ENCODE measurements around the gene PID1.

The PID1 gene, protein sequence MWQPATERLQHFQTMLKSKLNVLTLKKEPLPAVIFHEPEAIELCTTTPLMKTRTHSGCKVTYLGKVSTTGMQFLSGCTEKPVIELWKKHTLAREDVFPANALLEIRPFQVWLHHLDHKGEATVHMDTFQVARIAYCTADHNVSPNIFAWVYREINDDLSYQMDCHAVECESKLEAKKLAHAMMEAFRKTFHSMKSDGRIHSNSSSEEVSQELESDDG

DNA sequence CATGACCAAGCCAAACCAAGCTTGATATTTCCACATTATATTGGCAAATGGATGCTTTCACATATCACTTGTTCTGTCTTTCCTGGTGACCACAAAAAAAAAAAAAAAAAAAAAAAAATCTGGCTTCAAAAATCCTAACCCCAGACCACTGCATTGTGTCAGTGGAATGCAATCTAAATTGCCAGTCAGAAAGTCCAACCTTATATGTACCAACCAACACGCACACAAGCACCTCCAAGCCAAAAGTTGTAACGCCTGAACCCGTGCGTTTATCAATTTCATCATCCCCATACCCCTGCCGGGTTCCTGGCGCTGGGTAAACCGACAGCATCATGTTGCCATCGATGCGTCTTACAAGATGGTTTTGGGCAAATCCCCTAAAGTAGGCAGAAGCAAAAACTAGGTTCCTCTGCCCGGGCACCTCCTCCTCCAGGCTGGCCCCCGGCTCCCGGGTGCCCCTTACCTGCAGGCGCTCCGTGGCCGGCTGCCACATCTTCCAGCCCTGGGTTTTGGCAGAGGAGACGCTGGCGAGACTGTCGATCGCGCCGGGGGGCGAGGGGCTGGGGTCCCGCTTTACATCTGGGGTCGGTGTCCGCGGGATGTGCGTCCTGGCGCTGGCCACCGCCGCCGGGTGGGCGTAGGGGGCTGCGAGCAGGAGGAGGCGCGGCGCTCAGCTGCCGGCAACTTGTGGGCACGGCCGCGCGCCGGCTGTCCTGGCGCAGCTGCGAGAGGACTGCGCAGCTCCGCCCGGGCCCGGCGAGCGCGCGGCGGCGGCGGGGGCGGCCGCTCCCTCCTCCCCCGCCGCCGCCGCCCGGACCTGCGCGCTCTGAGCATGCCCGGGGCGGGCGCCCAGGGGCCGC, at the start of gene PID1:
Gene PID1 (minus strand): TSS at position 737 of the 860 bp plus-strand sequence. CDS start 244 bp downstream, at position 493.
- no peak for DNase-seq

DNA sequence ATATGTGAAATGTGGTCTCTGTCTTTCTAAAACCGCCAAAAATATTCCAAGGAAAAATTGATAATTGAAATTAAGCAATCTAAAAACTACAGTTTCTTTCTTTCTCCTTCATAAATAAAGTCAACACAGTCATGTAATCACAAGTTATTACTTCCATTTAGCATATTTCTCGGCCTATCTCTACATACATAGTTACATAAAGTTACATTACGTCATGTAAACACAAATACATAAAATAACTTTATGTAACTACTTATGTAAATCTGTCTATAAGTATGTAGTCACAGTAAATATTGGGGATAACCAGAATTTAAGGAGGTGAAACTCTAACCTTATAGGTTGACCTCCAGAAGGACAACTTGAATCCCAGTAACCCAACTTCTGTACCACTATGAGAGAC, 48.5 kb upstream of the PID1 start:
- no peak for DNase-seq

DNA sequence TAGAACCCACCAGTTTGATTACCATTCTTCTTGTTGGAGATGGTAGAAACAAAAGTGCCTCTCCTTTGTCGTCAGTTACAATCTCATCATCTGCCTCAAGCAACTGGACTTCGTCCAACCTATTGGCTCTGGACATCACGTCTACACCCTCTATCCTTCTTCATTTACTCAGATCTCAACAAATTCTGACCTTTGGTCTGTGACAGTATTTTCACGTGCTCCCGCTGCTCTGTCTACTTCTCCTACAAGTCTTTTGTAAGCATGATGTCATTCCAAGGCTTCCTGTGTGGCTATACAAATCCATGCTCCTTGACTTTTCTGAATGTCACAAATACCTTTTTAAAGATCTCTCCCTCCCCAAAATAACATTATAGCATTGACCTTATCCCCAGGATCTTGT, 43.0 kb upstream of the PID1 start:
- DNase-seq, result no peak

DNA sequence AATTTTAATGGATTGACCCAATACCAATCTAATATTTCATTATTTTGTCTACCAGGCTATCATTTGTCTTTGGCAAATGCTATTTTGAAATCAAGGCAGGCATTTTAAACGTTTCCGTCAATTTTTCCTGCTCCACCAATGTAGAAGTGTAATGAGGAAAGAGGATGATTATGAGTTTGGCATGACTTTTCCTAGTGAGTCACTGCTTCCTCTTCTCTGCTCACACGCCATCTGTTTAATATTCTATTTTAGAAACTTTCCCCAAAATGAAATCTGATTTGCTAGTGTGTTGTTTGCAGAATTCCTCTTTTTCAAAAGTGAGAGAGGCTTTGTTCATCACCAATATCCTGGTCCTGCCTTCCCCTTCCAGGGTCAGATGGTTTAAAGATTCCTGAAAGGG, 42.5 kb upstream of the PID1 start:
- no peak for DNase-seq

DNA sequence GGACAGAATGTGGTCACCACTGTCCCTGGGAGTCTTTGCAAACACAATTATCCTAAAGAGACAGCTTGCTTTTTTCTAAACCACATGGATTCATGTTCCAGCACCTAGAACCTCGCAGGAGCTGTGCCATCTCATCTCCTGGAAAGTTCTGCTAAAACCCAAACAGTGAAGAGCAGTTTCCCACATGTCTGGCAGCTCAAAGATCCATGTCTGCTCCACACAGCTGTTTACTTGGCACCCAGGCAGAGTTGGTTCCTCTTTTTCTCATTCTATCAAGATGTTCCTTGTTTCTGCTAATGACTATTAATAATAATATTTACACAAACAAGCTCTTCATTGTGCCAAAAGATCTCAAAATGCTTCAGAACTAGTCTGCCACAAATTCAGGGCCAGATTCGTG, 30.1 kb upstream of the PID1 start:
- no peak for DNase-seq

DNA sequence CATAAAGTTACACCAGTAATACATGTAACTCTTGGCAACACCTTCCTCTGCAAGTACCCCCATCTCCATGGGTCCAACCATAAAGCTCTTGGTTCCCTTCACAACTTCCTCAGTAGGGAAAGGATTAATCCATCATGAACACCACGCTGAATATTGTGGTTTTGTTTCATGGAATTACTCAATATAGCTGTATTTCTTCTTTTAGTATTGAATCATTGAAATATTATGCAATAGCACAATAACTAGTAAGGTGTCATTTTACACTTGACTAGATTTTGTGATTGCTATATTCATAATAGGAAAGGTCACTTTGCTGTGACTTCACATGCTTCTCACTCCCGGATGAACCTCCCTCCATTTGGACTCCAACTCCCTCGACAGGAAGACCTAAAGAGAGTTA, 29.7 kb upstream of the PID1 start:
- no peak for DNase-seq

DNA sequence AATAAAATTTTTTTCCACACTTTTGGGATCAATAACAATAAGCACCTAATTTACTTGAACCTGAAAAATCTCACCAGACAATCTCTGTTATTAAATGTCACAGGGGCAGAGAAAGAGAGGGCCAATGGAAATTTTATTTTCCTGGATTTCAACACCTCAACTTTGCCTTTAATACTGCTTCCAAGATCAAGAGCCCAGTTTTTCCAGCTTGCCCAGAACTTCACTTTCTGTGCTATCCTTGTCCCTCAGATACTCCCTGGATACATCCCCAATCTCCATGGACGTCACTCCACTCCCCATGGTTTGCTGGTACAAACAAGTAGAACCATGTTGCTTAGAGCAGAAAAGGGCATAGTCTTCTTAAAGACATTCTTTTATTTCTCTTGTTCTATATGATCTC, 29.3 kb upstream of the PID1 start:
- no peak for DNase-seq

DNA sequence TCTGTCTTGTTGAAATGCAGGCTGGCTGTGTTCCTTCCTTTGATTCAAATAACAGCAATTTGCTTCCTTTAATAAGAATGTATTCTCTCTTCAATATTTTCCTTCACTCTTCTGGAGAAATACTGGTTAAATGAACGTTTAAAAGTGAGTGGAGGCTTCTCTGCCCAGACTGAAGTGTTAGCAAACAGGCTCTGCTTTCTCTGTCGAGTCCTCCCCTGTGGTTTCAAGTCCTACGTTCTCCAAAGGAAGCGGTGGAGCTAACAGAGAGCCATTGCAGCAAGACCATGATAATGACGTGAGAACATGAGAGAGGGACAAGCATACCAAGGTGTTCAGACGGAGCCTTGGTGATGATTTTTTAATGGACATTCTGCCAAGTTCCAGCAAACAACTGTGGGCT, 26.2 kb upstream of the PID1 start:
- no peak for DNase-seq

DNA sequence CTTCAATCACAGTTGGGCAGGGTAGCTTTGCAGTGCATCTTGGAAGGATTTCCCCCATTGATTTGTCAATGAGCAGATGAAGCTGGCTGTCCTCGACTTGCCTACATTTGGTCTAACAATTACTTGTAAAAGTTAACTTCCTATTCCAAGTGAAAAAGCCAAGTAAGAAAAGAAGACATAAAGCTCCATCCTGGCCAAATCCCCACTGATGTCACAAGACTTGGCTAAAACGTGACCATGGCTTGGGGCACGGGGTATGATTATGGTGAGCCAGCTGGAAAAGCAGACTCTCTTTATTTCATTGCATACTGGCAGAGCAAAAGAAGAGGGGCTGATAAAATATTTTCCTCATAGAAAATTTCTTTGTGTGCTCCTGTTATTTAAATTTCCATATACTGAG, 25.4 kb upstream of the PID1 start:
- no peak for DNase-seq

DNA sequence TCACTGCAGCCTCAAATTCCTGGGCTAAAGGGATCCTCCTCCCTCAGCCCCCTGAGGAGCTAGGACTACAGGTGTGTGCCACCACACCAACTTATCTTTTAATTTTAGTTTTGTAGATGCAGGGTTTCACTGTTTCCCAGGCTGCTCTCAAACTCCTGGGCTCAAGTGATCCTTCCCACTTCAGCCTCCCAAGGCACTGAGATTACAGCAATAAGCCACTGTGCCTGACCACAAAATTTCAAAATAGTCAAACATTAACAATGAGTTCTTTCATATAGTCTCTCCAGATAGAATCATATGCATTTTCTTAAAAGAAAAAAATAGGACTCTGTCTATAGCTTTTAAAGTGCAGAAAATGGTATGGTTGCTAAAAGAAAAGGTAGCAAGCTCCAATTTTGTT, 24.9 kb upstream of the PID1 start:
- no peak for DNase-seq

DNA sequence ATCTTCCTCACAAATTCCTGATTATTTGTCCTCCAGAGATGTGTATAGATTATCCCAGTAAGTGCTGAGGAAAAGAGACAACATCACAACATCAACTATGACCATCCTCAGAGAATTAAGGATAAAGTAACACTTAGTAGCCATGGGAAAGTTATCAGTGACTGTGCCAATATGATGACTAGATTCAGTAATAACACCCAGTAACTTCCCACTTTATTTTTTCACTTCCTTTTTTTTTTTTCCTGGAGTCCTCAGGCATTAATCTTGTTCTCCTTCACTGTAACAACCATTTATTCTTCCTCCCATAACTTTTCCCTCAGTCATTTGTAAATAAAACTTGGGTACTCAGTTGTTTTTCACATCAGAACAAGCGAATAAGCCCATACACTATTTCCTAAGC, 16.7 kb upstream of the PID1 start:
- DNase-seq, result no peak

DNA sequence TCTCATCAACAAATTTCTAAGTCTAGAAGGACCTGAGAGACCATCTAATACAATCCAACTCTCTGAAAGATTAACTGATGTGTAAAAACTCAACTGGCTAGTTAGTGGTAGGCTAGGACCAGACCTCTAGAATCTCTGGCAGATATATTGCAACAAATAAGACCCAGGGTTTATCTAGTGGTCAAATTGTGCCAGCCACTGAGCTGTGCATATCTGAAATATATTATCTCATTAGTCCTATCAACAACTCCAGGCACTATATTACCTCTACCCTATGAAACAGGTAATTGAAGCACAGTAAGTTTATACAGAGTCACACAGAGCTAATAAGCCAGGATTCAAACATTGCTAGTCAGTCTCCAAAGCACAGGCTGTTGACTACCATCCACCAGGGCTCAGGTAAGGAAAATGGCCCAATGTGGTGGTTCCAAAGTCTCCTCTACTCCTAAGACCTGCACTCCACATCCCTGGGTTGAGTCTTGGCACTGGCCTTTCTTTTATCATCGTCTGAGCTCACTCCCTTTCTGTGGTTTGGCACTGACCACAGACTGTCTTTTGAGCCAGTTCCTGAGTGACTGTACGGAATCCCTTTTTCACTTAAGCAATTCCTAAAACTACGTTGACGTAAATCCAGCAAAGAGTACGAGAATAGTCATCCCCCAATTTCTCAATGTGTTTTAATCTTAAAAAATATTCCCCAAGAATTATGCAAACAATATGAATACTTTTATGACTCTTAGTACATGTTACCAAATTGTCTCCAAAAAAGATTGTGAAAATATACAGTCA, 11.9 kb upstream of the PID1 start:
- no peak for DNase-seq

DNA sequence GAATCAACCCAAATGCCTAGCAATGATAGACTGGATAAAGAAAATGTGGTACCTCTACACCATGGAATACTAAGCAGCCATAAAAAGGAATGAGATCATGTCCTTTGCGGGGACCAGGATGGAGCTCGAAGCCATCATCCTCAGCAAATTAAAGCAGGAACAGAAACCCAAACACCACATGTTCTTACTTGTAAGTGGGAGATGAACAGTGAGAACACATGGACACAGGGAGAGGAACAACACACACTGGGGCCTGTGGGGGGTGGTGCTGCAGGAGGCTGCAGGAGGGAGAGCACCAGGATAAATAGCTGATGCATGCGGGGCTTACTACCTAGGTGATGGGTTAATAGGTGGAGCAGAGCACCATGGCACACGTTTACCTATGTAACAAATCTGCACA, 8.4 kb upstream of the PID1 start:
- DNase-seq, result no peak

DNA sequence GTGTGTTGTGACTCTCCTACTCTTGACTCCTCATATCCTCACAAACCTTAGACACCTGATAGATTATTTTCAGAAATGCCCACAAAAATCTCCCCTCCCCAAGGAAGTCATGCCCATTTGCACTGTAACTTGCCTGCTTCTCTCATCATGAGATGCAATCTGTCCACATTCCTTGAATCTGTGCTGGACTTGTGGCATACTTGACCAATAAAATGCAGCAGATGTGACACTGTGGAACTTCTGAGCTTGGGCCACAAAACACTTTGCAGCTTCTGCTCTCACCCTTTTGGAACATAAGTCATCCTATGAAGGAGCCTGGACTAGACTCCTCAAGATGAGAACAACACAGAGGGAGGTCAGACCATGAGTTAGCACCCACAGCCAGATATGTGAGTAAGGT, 4.4 kb upstream of the PID1 start:
- DNase-seq, result no peak

DNA sequence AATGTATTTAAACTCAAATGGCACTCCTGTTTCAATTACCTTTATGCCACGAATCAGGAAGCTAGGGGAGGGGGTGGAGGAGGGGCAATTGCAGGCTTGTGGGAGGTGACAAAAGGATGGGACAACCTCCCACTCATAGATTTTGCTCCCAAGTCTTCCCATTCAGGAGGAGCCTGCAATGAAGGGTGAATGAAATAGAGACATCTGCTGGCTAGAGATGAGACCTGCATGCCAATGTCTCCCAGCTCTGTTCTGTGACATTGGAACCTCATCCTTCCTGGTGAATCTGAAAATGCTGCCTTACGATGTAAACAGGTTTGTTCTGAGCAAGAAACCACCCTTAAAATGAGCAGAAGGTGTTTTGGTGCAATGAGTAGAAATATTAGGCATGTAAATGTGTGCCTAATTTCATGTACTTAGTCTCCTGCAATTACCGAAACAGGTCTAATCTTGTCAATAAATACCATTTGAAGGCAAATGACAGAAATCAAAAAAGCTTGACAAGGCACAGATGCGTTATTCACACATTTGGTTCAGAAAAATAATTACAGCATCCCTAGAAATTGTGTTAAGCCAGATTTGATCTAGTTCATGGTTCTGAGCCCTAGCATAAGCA, 2.7 kb upstream of the PID1 start:
- DNase-seq, result no peak

DNA sequence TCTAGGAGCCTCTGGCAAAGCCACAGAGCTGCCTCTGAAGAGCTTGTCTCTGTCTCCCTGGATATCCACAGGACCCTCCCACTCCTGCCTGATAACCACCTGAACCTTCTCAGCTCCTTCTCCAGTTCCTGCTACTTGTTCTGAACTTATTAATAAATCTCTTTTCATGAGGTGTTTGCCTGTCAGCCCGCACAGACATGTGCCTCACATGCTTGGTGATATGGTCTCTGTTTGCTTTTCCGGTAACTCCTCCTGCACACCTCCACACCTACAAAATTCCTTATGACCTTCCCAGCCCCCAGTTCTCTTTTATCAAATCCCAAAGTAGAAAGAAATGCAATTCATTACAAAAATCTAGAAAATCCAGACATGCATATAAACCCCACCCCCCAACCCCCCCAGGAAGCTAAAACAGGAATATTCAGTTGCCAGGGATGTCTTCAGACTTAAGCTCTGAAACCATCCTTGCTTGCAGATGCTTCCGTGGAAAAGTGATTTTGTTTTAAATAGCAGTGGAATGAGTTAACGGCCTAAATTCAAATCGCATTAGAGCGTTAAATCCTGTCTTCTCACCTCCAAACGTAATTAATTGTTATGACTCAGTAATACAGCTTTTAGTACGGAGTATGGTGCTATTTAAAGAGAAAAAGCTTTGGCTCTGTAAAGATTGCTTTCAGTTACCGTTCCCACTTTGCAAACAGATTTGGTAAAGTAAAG, 2.1 kb upstream of the PID1 start:
- DNase-seq, result no peak

DNA sequence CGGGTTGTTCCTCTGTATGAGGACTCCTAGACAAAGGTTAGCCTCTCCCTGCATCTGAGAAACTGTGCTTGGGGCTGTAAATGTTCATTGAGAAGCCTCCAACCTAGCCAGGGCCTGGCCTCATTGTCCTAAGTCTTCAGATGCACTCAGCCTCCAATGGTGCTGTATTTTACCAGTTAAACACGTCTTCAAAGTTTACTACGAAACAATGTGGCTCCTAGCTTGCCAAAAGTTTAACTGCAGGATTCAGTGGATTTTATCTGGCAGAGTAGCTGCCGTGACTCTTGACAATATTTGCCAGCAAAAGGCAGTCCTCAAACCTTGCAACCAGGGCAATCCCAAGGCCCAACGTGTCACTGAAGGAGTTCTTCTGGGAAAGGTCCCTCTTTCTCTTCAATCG, 1.1 kb downstream of the PID1 start:
- no peak for DNase-seq

DNA sequence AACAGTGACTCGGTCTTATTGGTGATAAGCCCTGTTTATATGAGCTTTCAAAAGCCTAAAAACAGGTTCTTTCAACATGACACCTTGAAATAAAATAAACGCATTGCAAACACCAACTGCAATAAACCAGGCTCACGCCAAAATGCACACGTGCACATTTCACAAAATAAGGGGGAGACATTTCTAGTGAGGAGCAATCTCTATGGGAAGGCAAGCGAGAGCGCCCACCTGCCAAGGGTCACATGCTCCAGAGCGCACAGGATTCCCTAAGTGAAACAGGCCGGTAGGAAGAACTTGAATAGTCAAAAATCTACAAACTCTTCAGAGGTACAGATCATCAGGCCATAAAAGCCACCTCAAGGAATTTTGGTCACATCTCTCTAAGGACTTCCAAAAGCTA, 1.9 kb downstream of the PID1 start:
- no peak for DNase-seq

DNA sequence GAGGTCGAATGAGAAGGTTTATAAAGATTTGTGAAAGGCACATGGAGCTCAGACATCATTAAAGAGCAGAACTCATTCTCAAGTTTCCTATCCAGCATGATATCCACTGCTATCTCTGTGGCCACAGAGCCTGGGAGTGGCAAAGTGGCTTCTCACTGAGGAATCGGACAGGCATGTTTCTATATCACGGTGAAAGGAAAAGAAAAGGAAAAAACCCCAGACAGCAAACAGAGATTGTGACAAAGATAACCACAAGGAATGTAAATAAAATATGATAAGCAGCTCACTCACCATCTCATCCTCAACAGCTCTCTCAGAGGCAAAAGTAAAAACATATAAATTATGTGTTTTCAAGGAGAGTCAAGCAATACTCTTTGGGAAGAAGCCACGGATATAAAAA, 2.5 kb downstream of the PID1 start:
- no peak for DNase-seq

DNA sequence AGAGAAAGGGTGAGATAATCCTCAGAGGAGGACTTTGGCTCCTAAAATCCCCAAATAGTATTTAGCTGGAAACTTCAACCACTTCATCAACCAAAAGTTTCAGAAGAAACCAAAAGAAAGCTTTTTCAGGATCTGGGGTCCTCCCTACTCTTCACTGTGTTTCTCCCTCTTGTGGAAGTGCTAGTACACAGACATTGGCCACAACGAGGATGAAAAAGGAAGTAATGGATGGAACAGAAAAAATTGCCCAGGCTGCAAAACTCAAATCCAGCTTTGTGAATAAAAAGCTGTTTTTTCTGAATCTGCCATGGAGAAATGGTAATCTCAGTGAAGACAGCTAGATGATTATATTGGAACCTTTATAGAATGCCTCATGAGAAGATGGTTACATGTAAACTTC, 4.0 kb downstream of the PID1 start:
- no peak for DNase-seq

DNA sequence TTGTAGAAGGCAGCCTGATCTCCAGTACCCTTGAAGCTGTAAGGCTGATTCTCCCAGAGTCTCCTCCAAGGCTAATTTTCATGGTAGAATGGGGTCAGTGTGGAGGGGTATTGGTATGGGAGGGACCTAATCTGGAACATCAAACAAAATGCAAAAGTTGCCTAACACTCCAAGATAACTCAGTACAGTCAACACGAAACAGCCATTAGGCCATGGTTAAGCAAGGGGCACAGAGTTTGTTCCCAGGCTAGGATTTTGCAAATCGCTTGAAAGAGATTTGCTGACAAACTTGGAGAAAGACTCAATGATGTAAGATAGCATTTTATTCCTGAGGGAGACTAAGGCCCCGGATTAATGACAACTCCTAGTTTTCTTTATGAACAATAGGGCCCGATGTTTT, 5.4 kb downstream of the PID1 start:
- no peak for DNase-seq

DNA sequence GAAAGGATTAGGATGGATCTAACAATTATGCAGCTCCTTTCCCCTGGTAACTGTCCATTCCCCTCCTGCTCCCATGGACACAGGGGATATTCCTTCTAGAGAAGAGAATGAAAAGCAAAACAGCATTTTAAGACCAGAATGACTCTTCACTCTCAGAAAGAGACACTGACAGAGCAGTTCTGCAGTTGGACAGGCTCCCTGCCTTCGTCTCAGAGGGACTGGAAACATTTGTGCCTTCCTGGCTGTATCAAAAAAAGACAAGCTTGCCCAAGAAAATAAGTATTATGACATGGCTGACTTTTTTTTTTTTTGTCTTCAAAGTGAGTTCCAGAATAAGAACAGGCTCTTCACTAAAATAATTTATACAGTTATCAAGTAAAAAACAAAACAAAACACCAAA, 9.5 kb downstream of the PID1 start:
- no peak for DNase-seq

DNA sequence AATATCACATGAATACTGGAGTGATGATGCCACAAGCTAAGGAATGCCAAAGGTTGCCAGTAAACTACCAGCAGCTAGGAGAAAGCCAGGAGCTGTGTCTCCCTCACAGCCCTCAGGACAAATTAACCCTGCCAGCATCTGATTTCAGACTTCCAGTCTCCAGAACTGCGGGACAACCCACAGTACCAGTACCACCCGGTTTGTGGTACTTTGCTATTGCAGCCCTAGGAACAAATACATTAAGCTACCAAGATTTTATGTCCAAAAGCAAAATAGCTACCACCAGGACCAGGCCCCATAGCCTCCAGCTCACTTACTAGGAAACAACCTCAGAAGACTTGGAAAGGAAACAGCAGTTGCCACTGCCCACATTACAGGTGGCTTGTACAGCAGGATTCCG, 10.0 kb downstream of the PID1 start:
- no peak for DNase-seq

All from cortex of kidney (tissue), 1 donor.